Esophagus muscularis mucosa (tissue), 3 donors: ENCODE results near the gene CLDN4.

Experiments used
- CTCF ChIP-seq, 3 experiments: fragments of 200-600 bp in 2 of 3; fragments of 450-650 bp in 1 of 3; sonication (generic) in 2 of 3; IDR thresholded peaks; one replicate each; pipeline ENCODE4 v1.5.1; 2017 to 2019; ENCODE audit warnings: antibody characterized with exemption in 3 of 3, mild to moderate bottlenecking in 2 of 3, moderate library complexity in 1 of 3
- EP300 ChIP-seq: sonication (generic); formaldehyde crosslinking; IDR thresholded peaks from one replicate; pipeline ENCODE4 v1.6.1; 2017; ENCODE audit warnings: antibody characterized with exemption

- no peak for TF ChIP-seq EP300
- no peak for TF ChIP-seq CTCF (IDR thresholded peaks at IDR 0.05)
Observed at GRCh38 chr7:73799282-73800141, 31.3 kb upstream of the CLDN4 start.
